Liver (tissue), 3 donors: ENCODE results near the gene RIOK1.

Source experiments
- EGR1 ChIP-seq, 2 donors: IDR thresholded peaks; 2 replicates each; pipeline ENCODE4 v1.6.1; 2016 to 2018; ENCODE audit warnings: antibody characterized with exemption in 2 of 2, low read depth in 2 of 2
- JUND ChIP-seq, 2 donors: IDR thresholded peaks; 2 replicates each; pipeline ENCODE4 v1.6.1; 2016; ENCODE audit warnings: antibody characterized with exemption in 2 of 2
- MAX ChIP-seq: IDR thresholded peaks from 2 replicates; pipeline ENCODE4 v1.6.1; 2016; ENCODE audit warnings: antibody characterized with exemption
- RAD21 ChIP-seq, 2 donors: IDR thresholded peaks; 2 replicates each; pipeline ENCODE4 v1.6.1; 2016; ENCODE audit warnings: antibody characterized with exemption in 2 of 2, mild to moderate bottlenecking in 2 of 2
- TAF1 ChIP-seq: conservative IDR thresholded peaks from 2 replicates; pipeline ENCODE4 v1.6.1; 2016; ENCODE audit warnings: antibody characterized with exemption, mild to moderate bottlenecking
- YY1 ChIP-seq: IDR thresholded peaks from 2 replicates; pipeline ENCODE4 v1.6.1; 2016; ENCODE audit warnings: antibody characterized with exemption, mild to moderate bottlenecking
- TF ChIP-seq, protein P1 (sequence below): fragments of 150-350 bp; IDR thresholded peaks from 2 replicates; pipeline ENCODE4 v1.5.1; 2017; ENCODE audit warnings: improper control_type of control experiment, low read depth, low read length; ENCODE audit not compliant: missing input control
- donor health status: healthy.
- donor health status: healthy.

- TF ChIP-seq, protein P1, sequence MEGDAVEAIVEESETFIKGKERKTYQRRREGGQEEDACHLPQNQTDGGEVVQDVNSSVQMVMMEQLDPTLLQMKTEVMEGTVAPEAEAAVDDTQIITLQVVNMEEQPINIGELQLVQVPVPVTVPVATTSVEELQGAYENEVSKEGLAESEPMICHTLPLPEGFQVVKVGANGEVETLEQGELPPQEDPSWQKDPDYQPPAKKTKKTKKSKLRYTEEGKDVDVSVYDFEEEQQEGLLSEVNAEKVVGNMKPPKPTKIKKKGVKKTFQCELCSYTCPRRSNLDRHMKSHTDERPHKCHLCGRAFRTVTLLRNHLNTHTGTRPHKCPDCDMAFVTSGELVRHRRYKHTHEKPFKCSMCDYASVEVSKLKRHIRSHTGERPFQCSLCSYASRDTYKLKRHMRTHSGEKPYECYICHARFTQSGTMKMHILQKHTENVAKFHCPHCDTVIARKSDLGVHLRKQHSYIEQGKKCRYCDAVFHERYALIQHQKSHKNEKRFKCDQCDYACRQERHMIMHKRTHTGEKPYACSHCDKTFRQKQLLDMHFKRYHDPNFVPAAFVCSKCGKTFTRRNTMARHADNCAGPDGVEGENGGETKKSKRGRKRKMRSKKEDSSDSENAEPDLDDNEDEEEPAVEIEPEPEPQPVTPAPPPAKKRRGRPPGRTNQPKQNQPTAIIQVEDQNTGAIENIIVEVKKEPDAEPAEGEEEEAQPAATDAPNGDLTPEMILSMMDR = no peak
- TF ChIP-seq JUND (IDR thresholded peaks at IDR 0.05) (no peak), RAD21 (IDR thresholded peaks at IDR 0.05) (no peak), TAF1 (no peak), MAX (no peak), EGR1 (IDR thresholded peaks at IDR 0.05; ENCODE audit: low read depth in 2 of 2) (no peak), YY1 (no peak)
Measured at GRCh38 chr6:7452898-7453297, 63.3 kb downstream of the RIOK1 start.
